HepG2 (cell line): Measurements from ENCODE around the gene SNX27. TPM values are rescaled to one million over a fixed set of nuclear protein-coding genes. Genes with fewer than 3 reads are reported as not detected.

Experiments used
- ATAC-seq: fragments of 200-7000 bp; cut with Tn5 transposase; 3 replicates; pipeline ENCODE4 v1.9.1; 2020; ENCODE audit warnings: mild to moderate bottlenecking, moderate library complexity
- BruUV-seq: library from RNA; stranded (reverse); fragments of 400-500 nt; replicated peaks from 2 replicates; lab custom pipeline; 2021; lab: Mats Ljungman, UMichigan
- CTCF ChIA-PET: fragments of 300-600 bp; formaldehyde crosslinking; extraction: SDS; loops from one replicate; lab custom pipeline; 2021; ENCODE audit warnings: low total read pairs, inconsistent platforms, low intra/inter-chr PET ratio; lab: Yijun Ruan, JAX
- POLR2A ChIA-PET: fragments of 350-600 bp; sonication (Branson Sonifier 250); formaldehyde crosslinking; loops from one replicate; lab custom pipeline; 2020; ENCODE audit warnings: antibody characterized with exemption, inconsistent platforms; lab: Yijun Ruan, JAX
- DNase-seq: peaks from one replicate; pipeline ENCODE4 v3.0.0-alpha.2; 2015; ENCODE audit warnings: low spot score
- FAIRE-seq: peaks from 3 replicates; lab custom pipeline; 2011; peaks lifted over from hg19 to GRCh38; lab: Jason Lieb, UNC
- H2AFZ ChIP-seq: one replicate; pipeline ENCODE4 v1.6.1; 2011; ENCODE audit warnings: low read length, inconsistent platforms
- H3K27ac ChIP-seq: fragments of 300-600 bp; 3 replicates; pipeline ENCODE4 v1.8.0; 2011; ENCODE audit warnings: mixed run types, mild to moderate bottlenecking, mixed read lengths, low read length, inconsistent platforms; ENCODE audit not compliant: insufficient read depth; ENCODE audit errors: extremely low read length
- H3K27me3 ChIP-seq, 2 experiments: fragments of 200-600 bp in 1 of 2; 2 replicates in 1 of 2; 3 replicates in 1 of 2; pipeline versions ENCODE4 v1.6.0 to v1.8.0; 2011; ENCODE audit warnings: low read length in 2 of 2, mild to moderate bottlenecking in 2 of 2, moderate library complexity in 2 of 2, inconsistent platforms in 1 of 2; ENCODE audit not compliant: insufficient read depth in 2 of 2, control insufficient read depth in 1 of 2
- H3K36me3 ChIP-seq, 2 experiments: fragments of 200-600 bp in 1 of 2; replicated peaks in 1 of 2; 2 replicates in 1 of 2; 3 replicates in 1 of 2; pipeline versions ENCODE4 v1.5.1 to v1.8.0; 2011; ENCODE audit warnings: low read length in 2 of 2, inconsistent platforms in 1 of 2; ENCODE audit not compliant: insufficient read depth in 2 of 2, control insufficient read depth in 1 of 2
- H3K4me1 ChIP-seq: 2 replicates; pipeline ENCODE4 v1.5.1; 2012; ENCODE audit warnings: low read length, inconsistent platforms; ENCODE audit not compliant: insufficient read depth
- H3K4me2 ChIP-seq: 2 replicates; pipeline ENCODE4 v1.6.0; 2011; ENCODE audit warnings: low read depth, low read length, inconsistent platforms
- H3K4me3 ChIP-seq, 3 experiments: fragments of 200-600 bp in 1 of 3; sonication (generic), shearing (Covaris generic) in 1 of 3; replicated peaks in 1 of 3; 2 replicates each; pipeline ENCODE4 v1.5.1; 2011 to 2016; ENCODE audit warnings: low read length in 3 of 3, inconsistent platforms in 2 of 3, low read depth in 2 of 3, mild to moderate bottlenecking in 2 of 3, control low read depth in 1 of 3, mixed read lengths in 1 of 3; ENCODE audit not compliant: insufficient read depth in 1 of 3
- H3K79me2 ChIP-seq: one replicate; pipeline ENCODE4 v1.6.1; 2011; ENCODE audit warnings: low read length, inconsistent platforms; ENCODE audit not compliant: insufficient read depth
- H3K9ac ChIP-seq: 2 replicates; pipeline ENCODE4 v1.6.0; 2011; ENCODE audit warnings: mild to moderate bottlenecking, low read depth, low read length, inconsistent platforms; ENCODE audit not compliant: insufficient read depth
- H3K9me3 ChIP-seq: 2 replicates; pipeline ENCODE4 v1.5.1; 2012; ENCODE audit warnings: mild to moderate bottlenecking, low read length
- H4K20me1 ChIP-seq: 2 replicates; pipeline ENCODE4 v1.6.0; 2011; ENCODE audit warnings: inconsistent platforms, mild to moderate bottlenecking, low read length, moderate library complexity; ENCODE audit not compliant: insufficient read depth
- EHMT2 ChIP-seq: fragments of 200-600 bp; sonication (generic); IDR thresholded peaks from 2 replicates; pipeline ENCODE4 v1.7.0; 2017; ENCODE audit warnings: antibody characterized with exemption, low read depth, low read length, borderline replicate concordance
- EZH2 ChIP-seq: conservative IDR thresholded peaks from 2 replicates; pipeline ENCODE4 v1.6.1; 2012; ENCODE audit warnings: mild to moderate bottlenecking, low read depth, low read length, moderate library complexity
- GPN1 ChIP-seq: sonication (generic); formaldehyde crosslinking; IDR thresholded peaks from 2 replicates; pipeline ENCODE4 v1.5.1; 2020; ENCODE audit warnings: missing genetic modification reagents, borderline replicate concordance
- HIVEP1 ChIP-seq: sonication (generic); formaldehyde crosslinking; IDR thresholded peaks from 2 replicates; pipeline ENCODE4 v1.4.0; 2020; ENCODE audit warnings: mild to moderate bottlenecking, missing genetic modification reagents
- HNF1B ChIP-seq: sonication (generic); formaldehyde crosslinking; IDR thresholded peaks from 2 replicates; pipeline ENCODE4 v1.5.1; 2020; ENCODE audit warnings: mild to moderate bottlenecking, moderate library complexity, missing genetic modification reagents
- MIER2 ChIP-seq: IDR thresholded peaks from 2 replicates; pipeline ENCODE4 v1.6.1; 2016; ENCODE audit warnings: missing biosample characterization, missing genetic modification reagents
- MTERF4 ChIP-seq: sonication (generic); formaldehyde crosslinking; IDR thresholded peaks from 2 replicates; pipeline ENCODE4 v1.8.0; 2023; ENCODE audit warnings: mild to moderate bottlenecking, missing genetic modification reagents
- SIX1 ChIP-seq: sonication (generic); formaldehyde crosslinking; IDR thresholded peaks from 2 replicates; pipeline ENCODE4 v1.4.0; 2020; ENCODE audit warnings: missing genetic modification reagents, borderline replicate concordance
- ZBTB40 ChIP-seq, 2 experiments: fragments of 450-650 bp in 1 of 2; sonication (generic) in 1 of 2; formaldehyde crosslinking in 1 of 2; IDR thresholded peaks; 2 replicates each; pipeline versions ENCODE4 v1.6.1 to v1.8.0; 2016 to 2022; ENCODE audit warnings: antibody characterized with exemption in 1 of 2, mild to moderate bottlenecking in 1 of 2, missing genetic modification reagents in 1 of 2
- ZFAT ChIP-seq: sonication (generic); formaldehyde crosslinking; conservative IDR thresholded peaks from 2 replicates; pipeline ENCODE4 v1.8.1; 2023; ENCODE audit warnings: missing genetic modification reagents, inconsistent platforms
- WGBS: methylation state at CpG from one replicate; pipeline ENCODE4 v1.1.6; 2017; ENCODE audit warnings: low lambda C conversion rate; 5-methylcytosine and 5-hydroxymethylcytosine counted together
- in situ Hi-C: cut with HindIII; loops from 2 replicates; pipeline ENCODE4 v1.10.0; 2017; ENCODE audit warnings: low pct_unique_long_range_greater_than_20kb; ENCODE audit not compliant: extremely low pct_ligation_motif_present
- intact Hi-C: fragments of 100-400 bp; cut with micrococcal nuclease; formaldehyde crosslinking; loops from one replicate; pipeline ENCODE4 v1.10.0; 2022; ENCODE audit not compliant: unreplicated experiment
- polyA plus RNA-seq, 8 experiments: library from polyadenylated mRNA; depleted of rRNA in 3 of 8; stranded (reverse) in 7 of 8; unstranded in 1 of 8; fragments of >200 nt; fragmentation: Illumina TruSeq in 4 of 8; extraction: Trizol in 4 of 8; gene quantifications; 2 replicates each; pipeline versions ENCODE4 v1.2.1 to v1.2.3, GENCODE V29; 2011 to 2016; ENCODE audit warnings: low read depth in 4 of 8, missing spikeins in 1 of 8, mixed read lengths in 1 of 8; ENCODE audit not compliant: insufficient read depth in 1 of 8
- total RNA-seq, 5 experiments: library from RNA; depleted of rRNA; stranded (reverse); fragments of >200 nt; fragmentation: Illumina TruSeq; extraction: Trizol; gene quantifications; 2 replicates each; pipeline ENCODE4 v1.2.3, GENCODE V29; 2016; ENCODE audit warnings: low read depth in 1 of 5

The SNX27 gene
- total and polyA plus RNA-seq, 2 of the 13 experiments (the other 11 are each of a cell fraction or from before 2014, with no cell fraction given), result 14.4 to 17.8 TPM

GRCh38 chr1:151716771-151717631 is 105.2 kb downstream of the SNX27 start, which contains the start of gene CELF3:
CELF3 (minus strand) TSS chr1:151716803; CDS start chr1:151716020, 783 bp downstream.
- H3K4me2 ChIP-seq, result peak within 1 kb of the TSS; percentile 56
- TF ChIP-seq EHMT2 (peak; percentile 87; the same call in 1 of the 2 replicates), GPN1 (CRISPR knock-in tag) (no peak), HNF1B (CRISPR knock-in tag) (no peak), SIX1 (CRISPR knock-in tag) (no peak), HIVEP1 (CRISPR knock-in tag) (no peak), ZBTB40 (IDR thresholded peaks at IDR 0.05) (no peak), ZBTB40 (CRISPR knock-in tag; IDR thresholded peaks at IDR 0.05) (no peak), MTERF4 (CRISPR knock-in tag) (no peak), ZFAT (CRISPR knock-in tag) (no peak), EZH2 (peak; percentile 35; the same call in 1 of the 2 replicates), MIER2 (CRISPR knock-in tag) (peak; percentile 87)

More at GRCh38 chr1:151716771-151717631, 105.2 kb downstream of the SNX27 start, which contains the start of gene CELF3:
- in situ Hi-C loops, result loop anchor here (10.0 kb wide), 1 partner anchor 118 kb away; the partner anchor contains the start of genes C2CD4D and RORC
- Histone ChIP-seq H2AFZ (no peak within 1 kb of the TSS), H3K9ac (no peak within 1 kb of the TSS), H3K9me3 (no peaks in the 10 kb centered on the region), H3K4me1 (peaks cover 66% of the 10 kb centered on the region), H3K4me3 (peak within 1 kb of the TSS in 1 of 3 experiments; percentile 36; a peak in 1 of 6 replicates), H3K27ac (no peak within 1 kb of the TSS), H3K79me2 (no peaks in the 10 kb centered on the region), H3K27me3 (peaks cover 3 to 41% of the 10 kb centered on the region in 2 experiments), H3K36me3 (no peaks in the 10 kb centered on the region), H4K20me1 (no peaks in the 10 kb centered on the region)
- no peak for DNase-seq
- WGBS, result 23% methylated on average over 27 of the region's 27 CpGs
- ChIA-PET CTCF (interaction anchor here (1.1 kb wide), 1 partner anchor 18 kb away, joined by 7 read pairs; no protein-coding TSS in a partner anchor), POLR2A (no interaction called here)
- ATAC-seq, result no peak
- no TSS peak for BruUV-seq
- FAIRE-seq, result no peak
- intact Hi-C loops, result no loop called here
